Measurements from ENCODE around the gene C17orf100. TPM values are rescaled to one million over a fixed set of nuclear protein-coding genes. Genes with fewer than 3 reads are reported as not detected.
A peak's percentile ranks its signal among the peaks of the same experiment; 100 is the strongest.

The C17orf100 gene
- total RNA-seq, 1 experiment from 2014 or later: 3.1 TPM

- Mint-ChIP-seq H3K4me3 (ENCODE audit: low read depth, unreplicated experiment) (peak overlapping the region; percentile 68), H3K36me3 (ENCODE audit: insufficient read depth, unreplicated experiment) (peaks cover 11% of the 10 kb centered on the region), H3K27ac (ENCODE audit: unreplicated experiment) (peak overlapping the region; percentile 85), H3K9me3 (ENCODE audit: low read depth, unreplicated experiment) (no peaks in the 10 kb centered on the region), H3K27me3 (ENCODE audit: unreplicated experiment) (no peaks in the 10 kb centered on the region), H3K4me1 (ENCODE audit: low read depth, unreplicated experiment) (peaks cover 15% of the 10 kb centered on the region)
- CTCF ChIA-PET: interaction anchor here (1.0 to 1.4 kb wide), 3 partner anchors 15 to 336 kb away, joined by 3 read pairs; partner anchors contain the start of gene SLC13A5
- no peak for TF ChIP-seq CTCF (IDR thresholded peaks at IDR 0.05; ENCODE audit: unreplicated experiment)
- DNase-seq: peak; percentile 21
- intact Hi-C loops (cut with micrococcal nuclease; ENCODE audit: unreplicated experiment): loop anchor here (5.0 kb wide), 3 partner anchors 173 to 338 kb away; no protein-coding TSS in a partner anchor
- no TSS peak for BruUV-seq (replicated peaks)
These were observed 17.3 kb downstream of the C17orf100 start for GRCh38 chr17:6668727-6669425.

GRCh38 chr17:6669479-6670212 is 18.1 kb downstream of the C17orf100 start:
- intact Hi-C loops (cut with micrococcal nuclease; ENCODE audit: unreplicated experiment): loop anchor here (5.0 kb wide), 3 partner anchors 173 to 338 kb away; no protein-coding TSS in a partner anchor
- Mint-ChIP-seq H3K36me3 (ENCODE audit: insufficient read depth, unreplicated experiment) (peaks cover 11% of the 10 kb centered on the region), H3K27me3 (ENCODE audit: unreplicated experiment) (no peaks in the 10 kb centered on the region), H3K9me3 (ENCODE audit: low read depth, unreplicated experiment) (no peaks in the 10 kb centered on the region), H3K27ac (ENCODE audit: unreplicated experiment) (peak overlapping the region; percentile 85), H3K4me1 (ENCODE audit: low read depth, unreplicated experiment) (peaks cover 15% of the 10 kb centered on the region), H3K4me3 (ENCODE audit: low read depth, unreplicated experiment) (peak overlapping the region; percentile 68)
- BruUV-seq (replicated peaks): TSS peak; percentile 85
- TF ChIP-seq CTCF (IDR thresholded peaks at IDR 0.05; ENCODE audit: unreplicated experiment): no peak
- peak; percentile 77 for DNase-seq
- CTCF ChIA-PET: interaction anchor here (1.0 to 1.4 kb wide), 4 partner anchors 14 to 335 kb away, joined by 3 to 4 read pairs (median 3); partner anchors contain the start of gene SLC13A5

GRCh38 chr17:6670571-6670970 is 19.0 kb downstream of the C17orf100 start:
- intact Hi-C loops (cut with micrococcal nuclease; ENCODE audit: unreplicated experiment): no loop called here
- DNase-seq: no peak
- CTCF ChIA-PET: interaction anchor here (1.0 kb wide), 1 partner anchor 179 kb away, joined by 4 read pairs; no protein-coding TSS in a partner anchor
- no peak for TF ChIP-seq CTCF (IDR thresholded peaks at IDR 0.05; ENCODE audit: unreplicated experiment)
- no peaks in the 10 kb centered on the region for H3K9me3 Mint-ChIP-seq (ENCODE audit: low read depth, unreplicated experiment)
- H3K27me3 Mint-ChIP-seq (ENCODE audit: unreplicated experiment): no peaks in the 10 kb centered on the region
- H3K4me3 Mint-ChIP-seq (ENCODE audit: low read depth, unreplicated experiment): no peak overlapping the region
- H3K4me1 Mint-ChIP-seq (ENCODE audit: low read depth, unreplicated experiment): peaks cover 15% of the 10 kb centered on the region
- no TSS peak for BruUV-seq (replicated peaks)
- peaks cover 11% of the 10 kb centered on the region for H3K36me3 Mint-ChIP-seq (ENCODE audit: insufficient read depth, unreplicated experiment)
- peak overlapping the region; percentile 70 for H3K27ac Mint-ChIP-seq (ENCODE audit: unreplicated experiment)

GRCh38 chr17:6670999-6671398 is 19.4 kb downstream of the C17orf100 start:
- no peak for DNase-seq
- no peak for TF ChIP-seq CTCF (IDR thresholded peaks at IDR 0.05; ENCODE audit: unreplicated experiment)
- Mint-ChIP-seq H3K4me3 (ENCODE audit: low read depth, unreplicated experiment) (no peak overlapping the region), H3K27me3 (ENCODE audit: unreplicated experiment) (no peaks in the 10 kb centered on the region), H3K9me3 (ENCODE audit: low read depth, unreplicated experiment) (no peaks in the 10 kb centered on the region), H3K36me3 (ENCODE audit: insufficient read depth, unreplicated experiment) (peaks cover 11% of the 10 kb centered on the region), H3K4me1 (ENCODE audit: low read depth, unreplicated experiment) (peaks cover 15% of the 10 kb centered on the region), H3K27ac (ENCODE audit: unreplicated experiment) (peak overlapping the region; percentile 70)
- no TSS peak for BruUV-seq (replicated peaks)
- intact Hi-C loops (cut with micrococcal nuclease; ENCODE audit: unreplicated experiment): no loop called here
- CTCF ChIA-PET: no interaction called here
